ENCODE measurements around the gene PDGFRB. TPM values are rescaled to one million over a fixed set of nuclear protein-coding genes. Genes with fewer than 3 reads are reported as not detected.

PDGFRB gene
- total and polyA plus RNA-seq, 2 of the 8 experiments (the other 6 are each of a cell fraction or from before 2014, with no cell fraction given): 4.2 to 13.7 TPM

- Histone ChIP-seq H3K18ac (ENCODE audit: extremely low read depth, low read length) (no peak overlapping the region), H4K8ac (ENCODE audit: extremely low read depth, insufficient read depth, low read length) (no peak overlapping the region), H3K9me3 (ENCODE audit: insufficient read depth in 2 of 2, low read depth in 1 of 2, low read length in 1 of 2) (no peaks in the 10 kb centered on the region), H4K5ac (ENCODE audit: insufficient read length, low read depth, low read length) (no peak overlapping the region), H2BK15ac (ENCODE audit: low read length) (no peak overlapping the region), H2AFZ (ENCODE audit: low read length) (no peak overlapping the region), H3K56ac (replicated peaks; ENCODE audit: insufficient read length, low read depth, low read length) (no peak overlapping the region), H2BK120ac (replicated peaks; ENCODE audit: low read depth, low read length) (no peak overlapping the region), H2BK5ac (ENCODE audit: low read depth, low read length) (no peak overlapping the region), H4K20me1 (replicated peaks in 1 of 2; ENCODE audit: control insufficient read depth in 1 of 2, insufficient read depth in 2 of 2, low read length in 2 of 2) (no peaks in the 10 kb centered on the region), H3K79me2 (ENCODE audit: control insufficient read depth in 1 of 2, insufficient read depth in 2 of 2, low read length in 2 of 2) (no peaks in the 10 kb centered on the region), H3K23ac (ENCODE audit: insufficient read length) (no peak overlapping the region), H2BK20ac (ENCODE audit: low read length) (no peak overlapping the region), H3K36me3 (ENCODE audit: control insufficient read depth in 2 of 4, insufficient read depth in 4 of 4, low read length in 3 of 4) (no peaks in the 10 kb centered on the region), H2AK5ac (ENCODE audit: low read depth, low read length) (no peak overlapping the region), H3K27me3 (replicated peaks in 1 of 4; ENCODE audit: control insufficient read depth in 3 of 4, extremely low read depth in 1 of 4, insufficient read depth in 3 of 4, low read length in 3 of 4) (no peaks in the 10 kb centered on the region; a peak in 3 of 7 replicates), H3K4me3 (ENCODE audit: extremely low read depth in 1 of 4, insufficient read depth in 2 of 4, low read depth in 3 of 4, low read length in 4 of 4) (no peak overlapping the region), H3K4me1 (replicated peaks in 1 of 4; ENCODE audit: control insufficient read depth in 3 of 4, insufficient read depth in 4 of 4, low read length in 3 of 4) (peaks cover 9 to 27% (median 15%) of the 10 kb centered on the region in 4 experiments), H3K27ac (ENCODE audit: low read depth, low read length) (no peak overlapping the region), H3K9ac (replicated peaks in 1 of 4; ENCODE audit: extremely low read depth in 1 of 4, low read depth in 3 of 4, low read length in 3 of 4) (no peak overlapping the region), H3K4me2 (ENCODE audit: insufficient read depth in 1 of 2, low read depth in 2 of 2, low read length in 2 of 2) (no peak overlapping the region), H3K14ac (ENCODE audit: insufficient read length) (no peak overlapping the region), H3K79me1 (ENCODE audit: low read depth, low read length) (no peaks in the 10 kb centered on the region), H3K4ac (replicated peaks; ENCODE audit: insufficient read length, low read depth, low read length) (no peak overlapping the region), H2BK12ac (ENCODE audit: low read depth, low read length) (no peak overlapping the region), H3K23me2 (ENCODE audit: low read depth, low read length) (no peaks in the 10 kb centered on the region; the same call in 1 of the 2 replicates), H4K91ac (replicated peaks; ENCODE audit: insufficient read length, low read length) (no peak overlapping the region)
- ChIA-PET CTCF (ENCODE audit: partially characterized antibody) (interaction anchor here (0.7 to 15.3 kb wide), 11 partner anchors 12 to 193 kb away, joined by 3 to 372 read pairs (median 8); no protein-coding TSS in a partner anchor), POLR2A (ENCODE audit: partially characterized antibody) (interaction anchor here (0.7 kb wide), 1 partner anchor 13 kb away, joined by 3 read pairs; no protein-coding TSS in a partner anchor)
- DNase-seq (ENCODE audit: low read depth in 1 of 2, low spot score in 2 of 2) (no peak), FAIRE-seq (no peak)
- WGBS, 2 experiments (ENCODE audit: extremely low coverage in 1 of 2, insufficient coverage in 1 of 2, insufficient read length in 1 of 2, insufficient replicate concordance in 2 of 2, low coverage in 1 of 2, low lambda C conversion rate in 2 of 2, missing lambda C conversion rate in 1 of 2): 90% methylated on average over 3 of the region's 3 CpGs; no CpG with 5 or more reads in 1 of the 2 experiments
- TF ChIP-seq SIRT6 (IDR thresholded peaks at IDR 0.05; ENCODE audit: low read length): no peak
- TF ChIP-seq RBBP5 (IDR thresholded peaks at IDR 0.05; ENCODE audit: borderline replicate concordance, low read depth, low read length): no peak
- TF ChIP-seq, protein P1, sequence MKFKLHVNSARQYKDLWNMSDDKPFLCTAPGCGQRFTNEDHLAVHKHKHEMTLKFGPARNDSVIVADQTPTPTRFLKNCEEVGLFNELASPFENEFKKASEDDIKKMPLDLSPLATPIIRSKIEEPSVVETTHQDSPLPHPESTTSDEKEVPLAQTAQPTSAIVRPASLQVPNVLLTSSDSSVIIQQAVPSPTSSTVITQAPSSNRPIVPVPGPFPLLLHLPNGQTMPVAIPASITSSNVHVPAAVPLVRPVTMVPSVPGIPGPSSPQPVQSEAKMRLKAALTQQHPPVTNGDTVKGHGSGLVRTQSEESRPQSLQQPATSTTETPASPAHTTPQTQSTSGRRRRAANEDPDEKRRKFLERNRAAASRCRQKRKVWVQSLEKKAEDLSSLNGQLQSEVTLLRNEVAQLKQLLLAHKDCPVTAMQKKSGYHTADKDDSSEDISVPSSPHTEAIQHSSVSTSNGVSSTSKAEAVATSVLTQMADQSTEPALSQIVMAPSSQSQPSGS (IDR thresholded peaks at IDR 0.05; ENCODE audit: low read length): no peak
- TF ChIP-seq SUZ12 (IDR thresholded peaks at IDR 0.05; ENCODE audit: low read length): no peak
- no peak for TF ChIP-seq TCF12 (IDR thresholded peaks at IDR 0.05; ENCODE audit: low read depth, low read length)
- TF ChIP-seq RNF2 (IDR thresholded peaks at IDR 0.05; ENCODE audit: borderline replicate concordance, low read depth, low read length, missing control alignments, poor library complexity, severe bottlenecking): no peak
- no peak for TF ChIP-seq ASH2L (IDR thresholded peaks at IDR 0.05; ENCODE audit: low read length)
- no peak for TF ChIP-seq RXRA (IDR thresholded peaks at IDR 0.05; ENCODE audit: insufficient read depth, low read depth, low read length)
- TF ChIP-seq JUN (IDR thresholded peaks at IDR 0.05; ENCODE audit: low read depth, low read length): no peak
- no peak for TF ChIP-seq E2F6 (IDR thresholded peaks at IDR 0.05)
These were observed 1.5 kb upstream of the PDGFRB start for GRCh38 chr5:150157168-150157567.

Data from H1 (cell line).